ENCODE data around the gene EVI5L.

EVI5L gene

DNA sequence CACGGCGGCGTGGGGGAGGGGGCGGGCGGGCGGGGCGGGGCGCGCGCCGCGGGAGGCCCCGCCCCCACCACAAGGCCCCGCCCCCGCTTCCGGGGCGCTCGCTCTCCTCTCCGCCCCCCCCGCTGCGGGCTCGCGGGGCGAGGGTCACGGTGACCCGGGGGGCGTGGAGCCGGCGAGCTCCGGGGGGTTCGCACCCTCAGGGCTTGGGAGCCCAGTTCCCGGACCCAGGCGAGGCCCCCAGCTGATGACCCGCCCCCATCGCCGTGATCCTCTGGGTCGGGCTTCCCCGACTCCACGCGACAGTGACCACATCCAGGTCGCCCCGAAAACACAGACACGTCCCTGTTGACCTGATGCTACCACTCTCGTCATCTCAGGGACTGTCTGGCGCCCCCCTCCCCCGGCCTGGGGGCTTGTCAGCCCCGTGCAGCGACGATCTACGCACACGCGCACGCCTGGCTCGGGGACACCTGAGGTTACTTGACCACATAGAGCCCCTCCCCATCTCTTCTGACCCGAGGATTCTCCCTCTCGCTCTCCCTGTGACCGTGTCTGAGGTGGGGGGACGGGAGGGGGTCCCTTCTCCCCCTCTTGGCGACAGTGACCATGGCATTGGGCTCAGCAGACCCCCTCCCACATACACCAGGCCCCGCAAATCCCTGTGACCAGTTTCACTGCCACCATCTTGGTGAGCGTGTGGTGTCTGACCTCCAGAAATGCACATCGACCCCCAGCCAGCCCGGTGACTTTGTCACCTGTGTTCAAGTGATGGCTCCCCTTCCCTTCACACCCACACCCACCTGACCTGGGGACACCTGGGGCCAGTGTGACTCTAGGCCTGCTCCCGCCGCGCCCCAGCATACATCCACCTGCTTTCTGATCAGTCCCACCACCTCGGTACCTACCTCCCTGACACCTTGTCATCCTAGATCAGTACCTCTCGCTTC is 74.3 kb downstream of the EVI5L start:
- Histone ChIP-seq H3K27ac (ENCODE audit: low read depth, low read length) (peak overlapping the region; percentile 30), H3K9ac (ENCODE audit: low read depth in 1 of 2, low read length in 2 of 2) (peak overlapping the region; percentile 89 to 93), H3K36me3 (ENCODE audit: control insufficient read depth in 1 of 2, insufficient read depth in 2 of 2, low read length in 2 of 2) (peaks cover 0 to 9% of the 10 kb centered on the region in 2 donors), H3K27me3 (ENCODE audit: control insufficient read depth in 1 of 2, insufficient read depth in 2 of 2, low read length in 2 of 2) (no peaks in the 10 kb centered on the region), H3K4me1 (ENCODE audit: control insufficient read depth in 1 of 2, insufficient read depth in 2 of 2, low read length in 2 of 2) (peaks cover 14 to 22% of the 10 kb centered on the region in 2 donors), H3K9me3 (ENCODE audit: control insufficient read depth in 1 of 2, low read length in 2 of 2) (no peaks in the 10 kb centered on the region), H3K4me3 (ENCODE audit: low read depth in 1 of 2, low read length in 2 of 2) (peak overlapping the region; percentile 74 to 93)

GRCh38 chr19:7905268-7905667 is 75.2 kb downstream of the EVI5L start:
- peaks cover 0 to 16% of the 10 kb centered on the region in 2 donors for H3K36me3 ChIP-seq (ENCODE audit: control insufficient read depth in 1 of 2, insufficient read depth in 2 of 2, low read length in 2 of 2)
- no peaks in the 10 kb centered on the region for H3K9me3 ChIP-seq (ENCODE audit: control insufficient read depth in 1 of 2, low read length in 2 of 2)
- H3K4me3 ChIP-seq (ENCODE audit: low read depth in 1 of 2, low read length in 2 of 2) = peak overlapping the region; percentile 74 to 93
- H3K9ac ChIP-seq (ENCODE audit: low read depth in 1 of 2, low read length in 2 of 2) = peak overlapping the region in 1 of 2 donors; percentile 93
- H3K27me3 ChIP-seq (ENCODE audit: control insufficient read depth in 1 of 2, insufficient read depth in 2 of 2, low read length in 2 of 2) = no peaks in the 10 kb centered on the region
- peaks cover 14 to 22% of the 10 kb centered on the region in 2 donors for H3K4me1 ChIP-seq (ENCODE audit: control insufficient read depth in 1 of 2, insufficient read depth in 2 of 2, low read length in 2 of 2)
- no peak overlapping the region for H3K27ac ChIP-seq (ENCODE audit: low read depth, low read length)

DNA sequence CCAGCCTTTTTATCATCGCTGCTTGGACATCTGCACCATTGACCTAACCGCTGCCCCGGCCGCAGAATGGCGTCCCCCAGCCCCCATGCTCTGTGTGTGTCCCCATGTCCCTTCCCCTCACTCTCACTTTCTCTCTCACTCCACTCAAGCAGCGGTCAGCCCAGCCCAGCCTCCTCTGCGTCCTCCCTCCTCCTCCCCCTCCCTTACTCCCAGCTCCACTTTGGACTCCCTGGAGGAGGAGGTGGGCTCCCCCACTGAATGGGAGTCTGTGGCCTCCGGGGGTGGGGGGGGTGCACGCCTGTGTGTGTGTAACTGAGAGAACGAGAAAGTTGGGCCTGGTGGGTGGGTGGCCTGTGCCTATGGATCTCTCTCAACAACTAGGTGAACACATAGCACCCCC is 75.8 kb downstream of the EVI5L start:
- no peak overlapping the region for H3K4me3 ChIP-seq (ENCODE audit: low read depth in 1 of 2, low read length in 2 of 2)
- H3K27me3 ChIP-seq (ENCODE audit: control insufficient read depth in 1 of 2, insufficient read depth in 2 of 2, low read length in 2 of 2) = no peaks in the 10 kb centered on the region
- no peaks in the 10 kb centered on the region for H3K9me3 ChIP-seq (ENCODE audit: control insufficient read depth in 1 of 2, low read length in 2 of 2)
- H3K36me3 ChIP-seq (ENCODE audit: control insufficient read depth in 1 of 2, insufficient read depth in 2 of 2, low read length in 2 of 2) = peaks cover 4 to 22% of the 10 kb centered on the region in 2 donors
- H3K27ac ChIP-seq (ENCODE audit: low read depth, low read length) = no peak overlapping the region
- no peak overlapping the region for H3K9ac ChIP-seq (ENCODE audit: low read depth in 1 of 2, low read length in 2 of 2)
- H3K4me1 ChIP-seq (ENCODE audit: control insufficient read depth in 1 of 2, insufficient read depth in 2 of 2, low read length in 2 of 2) = peaks cover 14 to 22% of the 10 kb centered on the region in 2 donors

DNA sequence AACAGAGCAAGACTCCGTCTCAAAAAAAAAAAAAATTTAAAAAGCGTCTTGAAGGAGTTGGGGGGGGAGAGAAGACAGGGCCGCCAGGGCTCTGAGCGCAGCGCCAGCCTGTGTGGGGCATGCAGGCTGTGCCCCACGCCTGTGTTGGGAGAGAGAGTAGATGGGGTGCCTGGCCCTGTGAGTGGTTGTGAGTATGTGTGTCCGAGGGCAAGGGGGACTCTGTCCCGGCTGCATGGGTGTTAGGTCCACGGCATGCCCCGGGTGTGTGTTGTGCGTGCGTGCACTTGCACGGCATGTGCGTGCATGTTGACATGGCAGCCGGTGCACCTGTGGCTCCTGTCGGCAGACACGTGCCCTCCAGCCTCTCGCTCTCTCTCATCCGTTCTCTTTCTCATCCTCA is 77.1 kb downstream of the EVI5L start:
- peaks cover 9 to 34% of the 10 kb centered on the region in 2 donors for H3K36me3 ChIP-seq (ENCODE audit: control insufficient read depth in 1 of 2, insufficient read depth in 2 of 2, low read length in 2 of 2)
- peaks cover 14 to 22% of the 10 kb centered on the region in 2 donors for H3K4me1 ChIP-seq (ENCODE audit: control insufficient read depth in 1 of 2, insufficient read depth in 2 of 2, low read length in 2 of 2)
- no peak overlapping the region for H3K27ac ChIP-seq (ENCODE audit: low read depth, low read length)
- no peak overlapping the region for H3K4me3 ChIP-seq (ENCODE audit: low read depth in 1 of 2, low read length in 2 of 2)
- no peaks in the 10 kb centered on the region for H3K27me3 ChIP-seq (ENCODE audit: control insufficient read depth in 1 of 2, insufficient read depth in 2 of 2, low read length in 2 of 2)
- no peak overlapping the region for H3K9ac ChIP-seq (ENCODE audit: low read depth in 1 of 2, low read length in 2 of 2)
- H3K9me3 ChIP-seq (ENCODE audit: control insufficient read depth in 1 of 2, low read length in 2 of 2) = no peaks in the 10 kb centered on the region

- no peaks in the 10 kb centered on the region for H3K27me3 ChIP-seq (ENCODE audit: control insufficient read depth in 1 of 2, insufficient read depth in 2 of 2, low read length in 2 of 2)
- no peak overlapping the region for H3K27ac ChIP-seq (ENCODE audit: low read depth, low read length)
- H3K9me3 ChIP-seq (ENCODE audit: control insufficient read depth in 1 of 2, low read length in 2 of 2) = no peaks in the 10 kb centered on the region
- H3K4me3 ChIP-seq (ENCODE audit: low read depth in 1 of 2, low read length in 2 of 2) = no peak overlapping the region
- peaks cover 9 to 37% of the 10 kb centered on the region in 2 donors for H3K36me3 ChIP-seq (ENCODE audit: control insufficient read depth in 1 of 2, insufficient read depth in 2 of 2, low read length in 2 of 2)
- H3K4me1 ChIP-seq (ENCODE audit: control insufficient read depth in 1 of 2, insufficient read depth in 2 of 2, low read length in 2 of 2) = peaks cover 12 to 21% of the 10 kb centered on the region in 2 donors
- no peak overlapping the region for H3K9ac ChIP-seq (ENCODE audit: low read depth in 1 of 2, low read length in 2 of 2)
These were observed 77.5 kb downstream of the EVI5L start for GRCh38 chr19:7907544-7907943.

- Histone ChIP-seq H3K4me3 (ENCODE audit: low read depth in 1 of 2, low read length in 2 of 2) (no peak overlapping the region), H3K9me3 (ENCODE audit: control insufficient read depth in 1 of 2, low read length in 2 of 2) (no peaks in the 10 kb centered on the region), H3K9ac (ENCODE audit: low read depth in 1 of 2, low read length in 2 of 2) (no peak overlapping the region), H3K27ac (ENCODE audit: low read depth, low read length) (no peak overlapping the region), H3K27me3 (ENCODE audit: control insufficient read depth in 1 of 2, insufficient read depth in 2 of 2, low read length in 2 of 2) (no peaks in the 10 kb centered on the region), H3K4me1 (ENCODE audit: control insufficient read depth in 1 of 2, insufficient read depth in 2 of 2, low read length in 2 of 2) (peaks cover 8 to 14% of the 10 kb centered on the region in 2 donors), H3K36me3 (ENCODE audit: control insufficient read depth in 1 of 2, insufficient read depth in 2 of 2, low read length in 2 of 2) (peaks cover 9 to 41% of the 10 kb centered on the region in 2 donors)
These were observed 78.2 kb downstream of the EVI5L start for GRCh38 chr19:7908078-7908699.

- H3K27me3 ChIP-seq (ENCODE audit: control insufficient read depth in 1 of 2, insufficient read depth in 2 of 2, low read length in 2 of 2) = no peaks in the 10 kb centered on the region
- H3K9ac ChIP-seq (ENCODE audit: low read depth in 1 of 2, low read length in 2 of 2) = no peak overlapping the region
- peaks cover 8 to 13% of the 10 kb centered on the region in 2 donors for H3K4me1 ChIP-seq (ENCODE audit: control insufficient read depth in 1 of 2, insufficient read depth in 2 of 2, low read length in 2 of 2)
- no peak overlapping the region for H3K27ac ChIP-seq (ENCODE audit: low read depth, low read length)
- no peaks in the 10 kb centered on the region for H3K9me3 ChIP-seq (ENCODE audit: control insufficient read depth in 1 of 2, low read length in 2 of 2)
- no peak overlapping the region for H3K4me3 ChIP-seq (ENCODE audit: low read depth in 1 of 2, low read length in 2 of 2)
- H3K36me3 ChIP-seq (ENCODE audit: control insufficient read depth in 1 of 2, insufficient read depth in 2 of 2, low read length in 2 of 2) = peaks cover 9 to 41% of the 10 kb centered on the region in 2 donors
These were observed 78.9 kb downstream of the EVI5L start for GRCh38 chr19:7908742-7909461.

DNA sequence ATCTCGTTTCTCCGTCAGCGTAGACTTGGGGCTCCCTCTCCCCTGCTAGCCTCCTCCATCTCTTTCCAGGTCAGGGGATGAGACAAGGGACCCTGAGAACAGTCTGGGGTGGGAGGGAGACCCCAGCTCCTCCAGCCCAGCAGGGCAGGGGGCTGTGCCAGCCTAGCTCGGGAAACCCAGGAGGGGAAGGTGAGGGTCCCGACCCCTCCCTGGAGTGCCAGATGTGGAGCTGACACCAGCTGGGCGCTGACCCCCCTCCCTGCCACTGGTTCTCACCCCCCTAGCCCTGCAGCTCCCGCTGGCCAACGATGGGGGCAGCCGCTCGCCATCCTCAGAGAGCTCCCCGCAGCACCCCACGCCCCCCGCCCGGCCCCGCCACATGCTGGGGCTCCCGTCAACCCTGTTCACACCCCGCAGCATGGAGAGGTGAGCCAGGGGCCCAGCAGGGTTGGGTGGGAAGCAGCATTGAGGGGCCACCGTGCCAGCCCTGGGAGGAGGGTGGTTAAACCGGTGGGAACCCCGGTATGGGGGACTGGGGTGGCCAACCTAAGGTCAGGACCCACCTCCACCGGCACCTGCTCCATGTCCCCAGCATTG is 79.6 kb downstream of the EVI5L start:
- Histone ChIP-seq H3K27me3 (ENCODE audit: control insufficient read depth in 1 of 2, insufficient read depth in 2 of 2, low read length in 2 of 2) (no peaks in the 10 kb centered on the region), H3K9me3 (ENCODE audit: control insufficient read depth in 1 of 2, low read length in 2 of 2) (no peaks in the 10 kb centered on the region), H3K4me1 (ENCODE audit: control insufficient read depth in 1 of 2, insufficient read depth in 2 of 2, low read length in 2 of 2) (peaks cover 8 to 9% of the 10 kb centered on the region in 2 donors), H3K9ac (ENCODE audit: low read depth in 1 of 2, low read length in 2 of 2) (no peak overlapping the region), H3K4me3 (ENCODE audit: low read depth in 1 of 2, low read length in 2 of 2) (no peak overlapping the region), H3K36me3 (ENCODE audit: control insufficient read depth in 1 of 2, insufficient read depth in 2 of 2, low read length in 2 of 2) (peaks cover 9 to 41% of the 10 kb centered on the region in 2 donors), H3K27ac (ENCODE audit: low read depth, low read length) (no peak overlapping the region)

GRCh38 chr19:7910321-7911161 is 80.5 kb downstream of the EVI5L start:
- no peaks in the 10 kb centered on the region for H3K9me3 ChIP-seq (ENCODE audit: control insufficient read depth in 1 of 2, low read length in 2 of 2)
- H3K4me1 ChIP-seq (ENCODE audit: control insufficient read depth in 1 of 2, insufficient read depth in 2 of 2, low read length in 2 of 2) = no peaks in the 10 kb centered on the region
- H3K27me3 ChIP-seq (ENCODE audit: control insufficient read depth in 1 of 2, insufficient read depth in 2 of 2, low read length in 2 of 2) = peaks cover 4 to 6% of the 10 kb centered on the region in 2 donors
- peaks cover 9 to 41% of the 10 kb centered on the region in 2 donors for H3K36me3 ChIP-seq (ENCODE audit: control insufficient read depth in 1 of 2, insufficient read depth in 2 of 2, low read length in 2 of 2)
- H3K9ac ChIP-seq (ENCODE audit: low read depth in 1 of 2, low read length in 2 of 2) = no peak overlapping the region
- no peak overlapping the region for H3K4me3 ChIP-seq (ENCODE audit: low read depth in 1 of 2, low read length in 2 of 2)
- H3K27ac ChIP-seq (ENCODE audit: low read depth, low read length) = no peak overlapping the region
